Raji (cell line): Measurements from ENCODE around the gene ETF1.

ENCODE experiments used
- POLR2A ChIP-seq: IDR thresholded peaks from 2 replicates; pipeline ENCODE4 v1.6.1; 2011; ENCODE audit warnings: low read depth, low read length, control low read depth; ENCODE audit not compliant: insufficient read depth

The ETF1 gene

DNA sequence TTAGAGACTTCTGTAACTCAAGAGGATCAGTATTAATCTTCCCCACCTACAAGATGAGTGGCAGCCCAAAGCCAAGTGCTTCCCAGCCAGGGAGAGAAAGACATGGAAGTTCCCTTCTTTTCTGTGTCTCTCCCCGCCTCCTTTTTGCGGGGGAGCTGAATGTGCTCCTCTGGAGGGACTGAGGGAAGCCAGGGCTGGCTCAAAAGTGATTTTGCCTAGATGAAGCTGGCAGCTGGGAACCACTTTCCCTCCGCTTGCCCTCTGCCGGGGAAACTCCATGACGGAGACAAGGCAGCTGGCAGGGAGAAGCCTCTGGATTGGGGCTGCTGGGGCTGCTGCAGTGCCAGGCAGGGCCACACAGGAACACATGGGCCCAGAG is 53.4 kb downstream of the ETF1 start:
- no peak for TF ChIP-seq POLR2A

DNA sequence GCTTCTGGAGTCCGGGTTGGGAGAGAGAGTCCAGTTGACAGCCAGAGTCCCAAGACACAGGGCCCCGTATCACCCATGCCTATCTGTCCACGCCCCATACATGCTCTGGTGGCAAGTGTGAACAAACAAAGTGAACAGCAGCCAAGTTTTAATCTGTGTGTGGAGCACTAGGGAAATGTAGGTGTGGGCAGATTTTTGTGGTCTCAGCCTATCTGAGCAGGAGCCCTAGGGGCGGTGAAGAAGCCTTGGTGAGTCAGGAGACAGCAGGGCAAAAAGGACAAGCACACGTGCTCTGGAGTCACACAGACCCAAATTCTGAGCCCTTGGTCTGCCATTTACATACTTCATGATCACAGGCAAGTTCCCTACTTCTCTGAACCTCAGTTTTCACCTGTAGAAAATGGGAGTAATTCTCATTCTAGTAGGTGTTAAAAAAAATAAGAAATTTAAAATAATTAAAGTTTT is 54.5 kb downstream of the ETF1 start:
- TF ChIP-seq POLR2A: no peak

DNA sequence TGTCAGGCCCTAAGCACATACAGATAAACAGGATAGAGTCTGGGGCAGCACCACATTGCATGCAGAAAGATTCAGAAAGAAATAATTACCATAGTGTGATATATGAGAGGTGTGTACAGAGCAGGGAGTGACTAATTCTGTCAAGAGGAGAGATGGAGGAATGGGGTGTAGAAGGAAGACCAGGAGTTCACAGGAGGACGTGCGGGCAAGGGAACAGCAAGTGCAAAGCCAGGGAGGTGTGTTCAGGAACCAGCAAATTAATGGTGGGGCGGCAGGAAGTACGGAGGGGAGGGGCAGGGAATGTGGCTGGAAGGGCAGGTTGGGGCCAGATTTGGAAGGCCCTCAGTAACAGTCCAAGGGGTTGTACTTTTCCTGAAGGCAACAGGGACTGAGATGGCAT is 60.4 kb downstream of the ETF1 start:
- TF ChIP-seq POLR2A: no peak

DNA sequence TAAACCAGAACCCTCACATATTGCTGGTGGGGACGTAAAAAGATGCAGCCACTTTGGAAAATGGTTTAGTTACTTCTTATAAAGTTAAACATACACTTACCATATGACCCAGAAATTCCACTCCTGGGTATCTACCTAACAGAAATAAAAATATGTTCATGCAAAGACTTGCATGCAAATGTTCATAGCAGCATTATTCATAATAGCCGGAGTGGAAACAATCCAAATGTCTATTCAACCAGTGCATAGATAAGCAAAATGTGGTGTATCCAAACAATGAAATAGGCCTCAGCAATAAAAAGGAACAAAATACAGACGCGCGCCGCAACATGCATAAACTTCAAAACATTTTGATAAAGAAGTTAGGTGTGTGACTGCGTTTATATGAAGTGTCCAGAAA is 66.1 kb downstream of the ETF1 start:
- TF ChIP-seq POLR2A: no peak

DNA sequence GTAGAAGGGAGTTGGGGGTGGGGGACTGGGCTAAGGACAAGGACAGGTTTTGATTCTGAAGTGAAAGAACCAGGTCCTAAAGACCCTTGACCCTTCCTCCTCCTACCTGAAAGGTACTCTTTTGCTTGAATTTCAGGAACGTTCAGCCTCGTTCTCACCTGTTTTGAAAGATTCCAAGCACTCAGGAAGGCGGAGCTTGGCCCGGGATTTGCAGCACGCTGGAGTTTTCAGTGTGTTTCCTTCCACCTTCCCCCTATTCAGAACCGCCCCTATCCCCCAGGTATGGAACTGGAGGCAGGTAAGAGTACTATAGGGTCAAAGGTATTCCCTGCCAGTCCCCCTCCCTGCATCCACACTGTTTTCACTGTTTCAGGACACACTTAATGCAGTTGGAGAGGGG is 70.7 kb downstream of the ETF1 start:
- no peak for TF ChIP-seq POLR2A

DNA sequence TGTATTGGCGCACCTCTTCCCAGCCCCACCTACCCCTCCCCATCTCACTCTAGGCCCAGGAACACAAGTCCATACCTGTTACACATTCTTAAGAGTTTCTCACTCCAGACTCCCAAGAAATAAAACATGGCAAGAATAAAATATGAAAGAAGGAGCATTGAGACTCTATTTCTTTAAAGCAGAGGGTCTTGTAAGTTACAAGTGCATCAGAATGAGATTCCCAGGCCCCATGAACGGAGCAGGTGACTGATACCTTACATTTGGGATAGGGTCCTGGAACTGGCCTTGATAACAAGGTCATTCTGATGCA is 72.0 kb downstream of the ETF1 start:
- TF ChIP-seq POLR2A: no peak

DNA sequence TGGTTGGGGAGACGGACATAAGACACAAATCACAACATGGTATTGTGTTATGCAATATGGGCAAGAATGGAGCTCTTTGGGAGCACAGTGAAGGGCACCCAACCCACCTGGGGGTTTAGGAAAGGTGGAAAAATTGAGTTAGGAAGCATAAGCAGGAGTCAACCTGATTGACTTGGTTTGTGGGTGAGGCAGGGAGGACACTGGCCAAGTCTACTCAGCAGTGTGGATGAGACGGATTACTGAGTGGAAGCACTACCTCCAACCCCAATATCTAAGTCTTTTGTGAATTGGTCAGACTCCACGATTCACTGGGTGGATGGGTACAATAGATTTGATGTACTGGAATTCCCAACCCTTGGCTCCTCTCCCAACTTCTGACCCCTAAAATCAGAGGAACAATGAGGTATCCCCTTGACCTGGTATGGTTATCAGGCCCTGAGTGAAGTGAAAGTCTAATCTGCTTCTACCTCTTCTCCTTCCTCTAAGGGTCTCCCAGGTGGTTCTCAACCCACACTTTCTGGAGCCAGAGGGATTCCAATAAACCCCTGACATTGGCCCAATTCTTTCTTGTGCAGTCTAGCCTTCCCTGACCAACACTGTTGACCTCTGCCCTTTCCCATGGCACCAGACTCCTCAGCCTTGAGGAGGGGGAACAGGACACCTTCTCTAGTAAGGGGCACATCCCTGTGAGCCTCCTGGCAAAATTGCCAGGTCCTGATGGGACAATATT is 72.5 kb downstream of the ETF1 start:
- TF ChIP-seq POLR2A: no peak

DNA sequence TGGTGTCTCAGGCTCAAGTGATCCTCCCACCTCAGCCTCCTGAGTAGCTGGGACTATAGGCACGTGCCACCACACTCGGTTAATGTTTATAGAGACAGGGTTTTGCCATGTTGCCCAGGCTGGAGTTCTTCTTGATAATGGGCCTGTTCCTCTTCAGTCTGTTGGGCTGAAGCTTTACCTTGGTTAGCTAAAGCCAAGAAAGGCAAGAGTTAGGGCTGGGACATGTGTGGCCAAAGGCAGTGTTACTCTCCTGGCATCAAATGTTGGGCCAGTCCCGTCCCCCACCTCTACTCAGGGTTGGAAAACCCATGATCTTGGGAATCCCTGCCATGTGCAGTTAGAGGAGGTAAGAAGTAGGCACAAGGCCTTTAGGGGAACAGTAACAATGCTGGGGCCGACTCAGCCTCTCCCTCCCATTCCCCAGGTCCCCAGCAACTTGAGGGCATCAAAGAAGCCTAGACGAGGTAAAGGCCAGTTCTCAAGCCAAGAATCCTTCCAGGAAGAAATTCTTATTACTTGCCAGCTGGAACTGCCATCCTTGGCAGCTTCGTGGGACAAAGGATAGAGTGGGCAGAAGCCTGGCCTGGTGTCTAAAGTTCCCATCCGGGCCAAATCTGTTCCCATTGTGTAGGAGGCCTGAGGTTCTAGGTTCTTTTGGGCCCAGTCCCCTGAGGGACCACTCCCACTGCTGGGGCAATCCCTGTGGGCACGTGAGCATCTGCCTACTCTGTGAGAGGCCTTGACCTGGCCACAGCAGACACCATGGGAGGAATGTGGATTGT is 73.3 kb downstream of the ETF1 start:
- TF ChIP-seq POLR2A: peak; percentile 19; the same call in 1 of the 2 replicates

DNA sequence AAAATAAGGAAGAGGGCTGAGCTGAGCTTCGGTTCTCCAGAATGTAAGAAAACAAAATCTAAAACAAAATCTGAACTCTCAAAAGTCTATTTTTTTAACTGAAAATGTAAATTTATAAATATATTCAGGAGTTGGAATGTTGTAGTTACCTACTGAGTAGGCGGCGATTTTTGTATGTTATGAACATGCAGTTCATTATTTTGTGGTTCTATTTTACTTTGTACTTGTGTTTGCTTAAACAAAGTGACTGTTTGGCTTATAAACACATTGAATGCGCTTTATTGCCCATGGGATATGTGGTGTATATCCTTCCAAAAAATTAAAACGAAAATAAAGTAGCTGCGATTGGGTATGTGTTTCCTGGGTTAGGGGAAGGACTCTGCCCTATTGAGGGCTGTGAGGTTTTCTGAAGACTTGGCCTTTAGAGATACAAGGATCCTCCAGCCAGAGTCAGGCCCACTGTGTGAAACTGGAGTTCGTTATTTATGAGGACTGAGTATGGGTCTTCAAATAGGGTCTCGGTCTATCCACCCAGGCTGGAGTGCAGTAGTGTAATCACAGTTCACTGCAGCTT is 74.0 kb downstream of the ETF1 start:
- TF ChIP-seq POLR2A: no peak

DNA sequence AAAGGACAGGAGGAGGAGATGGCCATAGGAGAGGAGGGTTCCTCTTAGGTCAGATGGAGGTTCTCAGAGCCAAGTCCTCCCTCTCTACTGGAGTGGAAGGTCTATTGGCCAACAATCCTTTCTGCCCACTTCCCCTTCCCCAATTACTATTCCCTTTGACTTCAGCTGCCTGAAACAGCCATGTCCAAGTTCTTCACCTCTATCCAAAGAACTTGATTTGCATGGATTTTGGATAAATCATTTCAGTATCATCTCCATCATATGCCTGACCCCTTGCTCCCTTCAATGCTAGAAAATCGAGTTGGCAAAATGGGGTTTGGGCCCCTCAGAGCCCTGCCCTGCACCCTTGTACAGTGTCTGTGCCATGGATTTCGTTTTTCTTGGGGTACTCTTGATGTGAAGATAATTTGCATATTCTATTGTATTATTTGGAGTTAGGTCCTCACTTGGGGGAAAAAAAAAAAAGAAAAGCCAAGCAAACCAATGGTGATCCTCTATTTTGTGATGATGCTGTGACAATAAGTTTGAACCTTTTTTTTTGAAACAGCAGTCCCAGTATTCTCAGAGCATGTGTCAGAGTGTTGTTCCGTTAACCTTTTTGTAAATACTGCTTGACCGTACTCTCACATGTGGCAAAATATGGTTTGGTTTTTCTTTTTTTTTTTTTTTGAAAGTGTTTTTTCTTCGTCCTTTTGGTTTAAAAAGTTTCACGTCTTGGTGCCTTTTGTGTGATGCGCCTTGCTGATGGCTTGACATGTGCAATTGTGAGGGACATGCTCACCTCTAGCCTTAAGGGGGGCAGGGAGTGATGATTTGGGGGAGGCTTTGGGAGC is 74.7 kb downstream of the ETF1 start:
- no peak for TF ChIP-seq POLR2A

DNA sequence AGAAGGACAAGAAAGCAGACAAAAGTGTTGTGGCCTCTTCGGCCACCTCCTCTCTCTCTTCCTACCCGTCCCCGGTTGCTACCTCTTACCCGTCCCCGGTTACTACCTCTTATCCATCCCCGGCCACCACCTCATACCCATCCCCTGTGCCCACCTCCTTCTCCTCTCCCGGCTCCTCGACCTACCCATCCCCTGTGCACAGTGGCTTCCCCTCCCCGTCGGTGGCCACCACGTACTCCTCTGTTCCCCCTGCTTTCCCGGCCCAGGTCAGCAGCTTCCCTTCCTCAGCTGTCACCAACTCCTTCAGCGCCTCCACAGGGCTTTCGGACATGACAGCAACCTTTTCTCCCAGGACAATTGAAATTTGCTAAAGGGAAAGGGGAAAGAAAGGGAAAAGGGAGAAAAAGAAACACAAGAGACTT is 75.3 kb downstream of the ETF1 start:
- no peak for TF ChIP-seq POLR2A

DNA sequence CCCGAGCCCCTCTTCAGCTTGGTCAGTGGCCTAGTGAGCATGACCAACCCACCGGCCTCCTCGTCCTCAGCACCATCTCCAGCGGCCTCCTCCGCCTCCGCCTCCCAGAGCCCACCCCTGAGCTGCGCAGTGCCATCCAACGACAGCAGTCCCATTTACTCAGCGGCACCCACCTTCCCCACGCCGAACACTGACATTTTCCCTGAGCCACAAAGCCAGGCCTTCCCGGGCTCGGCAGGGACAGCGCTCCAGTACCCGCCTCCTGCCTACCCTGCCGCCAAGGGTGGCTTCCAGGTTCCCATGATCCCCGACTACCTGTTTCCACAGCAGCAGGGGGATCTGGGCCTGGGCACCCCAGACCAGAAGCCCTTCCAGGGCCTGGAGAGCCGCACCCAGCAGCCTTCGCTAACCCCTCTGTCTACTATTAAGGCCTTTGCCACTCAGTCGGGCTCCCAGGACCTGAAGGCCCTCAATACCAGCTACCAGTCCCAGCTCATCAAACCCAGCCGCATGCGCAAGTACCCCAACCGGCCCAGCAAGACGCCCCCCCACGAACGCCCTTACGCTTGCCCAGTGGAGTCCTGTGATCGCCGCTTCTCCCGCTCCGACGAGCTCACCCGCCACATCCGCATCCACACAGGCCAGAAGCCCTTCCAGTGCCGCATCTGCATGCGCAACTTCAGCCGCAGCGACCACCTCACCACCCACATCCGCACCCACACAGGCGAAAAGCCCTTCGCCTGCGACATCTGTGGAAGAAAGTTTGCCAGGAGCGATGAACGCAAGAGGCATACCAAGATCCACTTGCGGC is 75.9 kb downstream of the ETF1 start:
- no peak for TF ChIP-seq POLR2A

DNA sequence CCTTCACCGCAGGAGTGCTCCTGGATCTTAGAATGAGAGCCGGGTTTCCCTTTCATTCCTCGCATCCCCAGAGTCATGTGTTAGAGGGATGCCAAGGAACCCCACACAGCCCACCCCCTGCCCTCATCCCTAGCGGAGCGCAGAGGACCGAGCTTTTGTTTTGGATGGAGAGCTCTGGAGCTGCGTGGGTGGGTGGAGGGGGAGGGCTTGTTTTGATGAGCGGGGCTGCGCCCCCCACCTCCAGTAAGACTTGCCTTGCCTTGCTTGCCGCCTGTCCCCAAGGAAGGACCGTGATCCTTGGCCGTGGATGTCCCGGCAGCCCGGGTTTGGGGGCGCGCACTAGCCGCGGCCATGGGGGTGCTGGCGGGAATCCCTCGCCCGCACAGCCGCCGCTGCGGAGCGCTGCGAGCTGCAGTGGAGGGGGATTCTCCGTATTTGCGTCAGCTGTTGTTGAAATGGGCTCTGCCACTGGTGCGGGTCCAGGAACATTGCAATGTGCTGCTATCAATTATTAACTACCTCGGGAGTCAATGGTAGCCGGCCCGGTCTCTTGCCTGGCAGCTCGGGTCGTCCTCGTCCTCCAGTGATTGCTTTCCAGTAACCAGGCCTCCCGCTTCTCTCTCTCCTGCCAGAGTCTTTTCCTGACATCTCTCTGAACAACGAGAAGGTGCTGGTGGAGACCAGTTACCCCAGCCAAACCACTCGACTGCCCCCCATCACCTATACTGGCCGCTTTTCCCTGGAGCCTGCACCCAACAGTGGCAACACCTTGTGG is 76.7 kb downstream of the ETF1 start:
- no peak for TF ChIP-seq POLR2A
